Karpas-422 (cell line): ENCODE results near the gene PPP1CC. TPM values are rescaled to one million over a fixed set of nuclear protein-coding genes. Genes with fewer than 3 reads are reported as not detected.

ENCODE experiments used
- DNase-seq: peaks from one replicate; pipeline ENCODE4 v3.0.0-alpha.2; 2015
- H2AFZ ChIP-seq: fragments of 200-600 bp; sonication (generic); 2 replicates; pipeline ENCODE4 v1.6.1; 2014; ENCODE audit warnings: antibody characterized with exemption, low read length, mixed read lengths
- H3K27ac ChIP-seq: fragments of 200-600 bp; sonication (generic); 2 replicates; pipeline ENCODE4 v1.5.1; 2014; ENCODE audit warnings: mild to moderate bottlenecking, low read length, moderate library complexity
- H3K27me3 ChIP-seq: fragments of 200-600 bp; sonication (generic); 2 replicates; pipeline ENCODE4 v1.6.1; 2014; ENCODE audit warnings: low read length, mixed read lengths
- H3K36me3 ChIP-seq: fragments of 200-600 bp; sonication (generic); 2 replicates; pipeline ENCODE4 v1.6.1; 2014; ENCODE audit warnings: low read length, mixed read lengths; ENCODE audit not compliant: insufficient read depth
- H3K4me1 ChIP-seq: fragments of 200-600 bp; sonication (generic); 2 replicates; pipeline ENCODE4 v1.6.1; 2014; ENCODE audit warnings: mild to moderate bottlenecking, low read length, mixed read lengths
- H3K4me2 ChIP-seq: fragments of 200-600 bp; sonication (generic); 2 replicates; pipeline ENCODE4 v1.6.1; 2014; ENCODE audit warnings: low read length, low read depth, mild to moderate bottlenecking; ENCODE audit not compliant: poor library complexity, severe bottlenecking
- H3K4me3 ChIP-seq: fragments of 200-600 bp; sonication (generic); 2 replicates; pipeline ENCODE4 v1.5.1; 2014; ENCODE audit warnings: mild to moderate bottlenecking, antibody characterized with exemption, low read length, mixed read lengths
- H3K79me2 ChIP-seq: fragments of 200-600 bp; sonication (generic); 2 replicates; pipeline ENCODE4 v1.6.1; 2014; ENCODE audit warnings: mild to moderate bottlenecking, low read length, mixed read lengths
- H3K9ac ChIP-seq: fragments of 200-600 bp; sonication (generic); 2 replicates; pipeline ENCODE4 v1.6.0; 2014; ENCODE audit warnings: low read length
- H3K9me2 ChIP-seq: fragments of 200-600 bp; sonication (generic), shearing (Covaris generic); replicated peaks from 2 replicates; pipeline ENCODE4 v1.6.0; 2014; ENCODE audit warnings: mild to moderate bottlenecking, low read length, moderate library complexity; ENCODE audit not compliant: insufficient read depth
- H3K9me3 ChIP-seq: fragments of 300-700, 200-600 bp; sonication (generic); 2 replicates; pipeline ENCODE4 v1.6.1; 2014; ENCODE audit warnings: low read length, mixed read lengths
- H4K20me1 ChIP-seq: fragments of 200-600 bp; sonication (generic); 2 replicates; pipeline ENCODE4 v1.6.1; 2014; ENCODE audit warnings: mild to moderate bottlenecking, antibody characterized with exemption, low read length, low read depth; ENCODE audit not compliant: insufficient read depth
- total RNA-seq: library from RNA; depleted of rRNA; stranded (reverse); fragments of >200 nt; shearing (Covaris generic); gene quantifications from 2 replicates; pipeline ENCODE4 v1.2.3, GENCODE V29; 2014; ENCODE audit warnings: low replicate concordance

PPP1CC gene
- total RNA-seq, 1 experiment from 2014 or later = 248 TPM

GRCh38 chr12:110717037-110717436 lies 25.7 kb downstream of the PPP1CC start:
- H3K9ac ChIP-seq = no peak overlapping the region
- H3K27ac ChIP-seq = no peak overlapping the region
- no peaks in the 10 kb centered on the region for H3K9me3 ChIP-seq
- no peaks in the 10 kb centered on the region for H3K9me2 ChIP-seq
- no peaks in the 10 kb centered on the region; the same call in 1 of the 2 replicates for H4K20me1 ChIP-seq
- H3K4me3 ChIP-seq = no peak overlapping the region
- DNase-seq = no peak
- H3K79me2 ChIP-seq = 0 out of 2 replicates have a peak, but pooled peaks cover 8% of the 10 kb centered on the region
- peaks cover 40% of the 10 kb centered on the region; the same call in 1 of the 2 replicates for H3K36me3 ChIP-seq
- peaks cover 34% of the 10 kb centered on the region for H3K4me1 ChIP-seq
- H3K4me2 ChIP-seq = no peak overlapping the region
- H3K27me3 ChIP-seq = no peaks in the 10 kb centered on the region
- no peak overlapping the region for H2AFZ ChIP-seq

DNA sequence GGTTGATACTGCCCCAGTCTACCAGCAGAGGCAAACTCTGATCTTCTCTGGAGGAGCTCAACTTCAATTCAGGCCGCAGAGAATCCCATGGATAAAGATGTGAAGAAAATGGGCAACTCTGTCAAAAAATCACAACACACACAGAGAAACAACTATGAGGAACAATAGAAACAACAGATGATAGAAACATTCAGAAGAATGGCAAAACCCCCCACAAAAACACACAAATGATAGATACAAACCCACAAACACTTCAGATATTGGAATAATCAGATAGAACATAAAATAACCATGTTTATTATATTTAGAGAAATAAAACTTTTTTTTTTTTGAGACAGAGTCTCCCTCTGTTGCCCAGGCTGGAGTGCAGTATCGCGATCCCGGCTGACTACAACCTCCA lies 33.8 kb downstream of the PPP1CC start:
- no peaks in the 10 kb centered on the region for H3K9me2 ChIP-seq
- H3K9ac ChIP-seq = no peak overlapping the region
- no peaks in the 10 kb centered on the region for H3K79me2 ChIP-seq
- H3K27me3 ChIP-seq = no peaks in the 10 kb centered on the region
- no peak for DNase-seq
- H3K4me3 ChIP-seq = no peak overlapping the region
- no peaks in the 10 kb centered on the region for H3K9me3 ChIP-seq
- H3K4me2 ChIP-seq = no peak overlapping the region
- 0 out of 2 replicates have a peak, but pooled peaks cover 6% of the 10 kb centered on the region for H3K4me1 ChIP-seq
- no peak overlapping the region for H3K27ac ChIP-seq
- no peaks in the 10 kb centered on the region for H4K20me1 ChIP-seq
- H3K36me3 ChIP-seq = no peaks in the 10 kb centered on the region
- H2AFZ ChIP-seq = no peak overlapping the region

- Histone ChIP-seq H2AFZ (no peak overlapping the region), H4K20me1 (no peaks in the 10 kb centered on the region), H3K4me3 (no peak overlapping the region), H3K36me3 (no peaks in the 10 kb centered on the region), H3K27me3 (no peaks in the 10 kb centered on the region), H3K4me1 (0 out of 2 replicates have a peak, but pooled peaks cover 6% of the 10 kb centered on the region), H3K9ac (no peak overlapping the region), H3K9me2 (no peaks in the 10 kb centered on the region), H3K9me3 (no peaks in the 10 kb centered on the region), H3K4me2 (no peak overlapping the region), H3K27ac (no peak overlapping the region), H3K79me2 (no peaks in the 10 kb centered on the region)
- DNase-seq = no peak
Measured at GRCh38 chr12:110705309-110705708, 37.4 kb downstream of the PPP1CC start.

DNA sequence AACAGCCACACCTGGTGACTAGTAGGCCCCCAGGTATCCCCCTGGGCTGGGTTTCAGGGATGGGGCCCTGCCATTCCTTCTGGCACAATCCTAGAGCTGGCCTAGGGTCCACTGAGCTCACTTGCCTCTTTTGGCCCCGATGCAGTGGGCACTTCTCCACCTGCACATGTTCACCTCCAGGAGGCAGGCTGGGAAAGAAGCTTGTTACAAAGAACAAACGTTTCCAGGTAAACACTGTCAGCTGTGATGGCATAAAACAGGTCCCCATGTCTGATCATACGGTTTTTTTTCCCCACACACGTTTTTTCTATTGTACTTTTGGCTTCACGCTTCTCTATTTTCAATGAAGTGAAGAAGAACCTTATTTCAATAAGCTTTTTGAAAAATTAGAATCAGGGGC lies 37.9 kb downstream of the PPP1CC start:
- H3K36me3 ChIP-seq = no peaks in the 10 kb centered on the region
- DNase-seq = peak; percentile 55
- H3K27ac ChIP-seq = no peak overlapping the region
- H3K4me1 ChIP-seq = 0 out of 2 replicates have a peak, but pooled peaks cover 6% of the 10 kb centered on the region
- H3K9ac ChIP-seq = no peak overlapping the region
- H3K9me3 ChIP-seq = no peaks in the 10 kb centered on the region
- H3K4me2 ChIP-seq = no peak overlapping the region
- no peaks in the 10 kb centered on the region for H3K79me2 ChIP-seq
- no peaks in the 10 kb centered on the region for H3K27me3 ChIP-seq
- H2AFZ ChIP-seq = no peak overlapping the region
- H4K20me1 ChIP-seq = no peaks in the 10 kb centered on the region
- no peak overlapping the region for H3K4me3 ChIP-seq
- H3K9me2 ChIP-seq = no peaks in the 10 kb centered on the region

- Histone ChIP-seq H4K20me1 (no peaks in the 10 kb centered on the region), H3K9me2 (no peaks in the 10 kb centered on the region), H3K79me2 (no peaks in the 10 kb centered on the region), H3K9me3 (no peaks in the 10 kb centered on the region), H3K4me1 (0 out of 2 replicates have a peak, but pooled peaks cover 6% of the 10 kb centered on the region), H3K36me3 (no peaks in the 10 kb centered on the region), H3K27me3 (no peaks in the 10 kb centered on the region), H3K4me3 (no peak overlapping the region), H2AFZ (no peak overlapping the region), H3K9ac (no peak overlapping the region), H3K4me2 (no peak overlapping the region), H3K27ac (no peak overlapping the region)
- DNase-seq = no peak
Measured at GRCh38 chr12:110704231-110704630, 38.5 kb downstream of the PPP1CC start.

DNA sequence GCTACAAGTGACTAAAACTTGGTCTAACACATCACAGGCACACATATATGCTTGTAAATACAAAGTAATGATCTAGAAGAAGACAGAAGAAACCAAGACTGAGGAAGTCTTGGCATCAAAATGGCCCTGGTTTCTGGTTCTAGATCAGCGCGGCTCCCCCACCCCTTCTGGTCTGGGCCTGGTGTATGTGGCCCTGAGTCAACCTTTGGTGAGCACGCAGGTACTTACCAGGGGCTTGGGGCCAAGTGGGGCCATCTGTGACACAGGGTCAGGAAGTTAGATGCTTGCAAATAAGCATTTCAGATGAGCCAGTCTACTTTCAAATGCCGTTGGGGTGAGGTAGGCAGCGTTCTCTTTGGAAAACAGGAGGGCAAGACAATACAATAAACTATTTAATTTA lies 40.6 kb downstream of the PPP1CC start:
- H3K4me2 ChIP-seq = no peak overlapping the region
- H3K27ac ChIP-seq = no peak overlapping the region

DNA sequence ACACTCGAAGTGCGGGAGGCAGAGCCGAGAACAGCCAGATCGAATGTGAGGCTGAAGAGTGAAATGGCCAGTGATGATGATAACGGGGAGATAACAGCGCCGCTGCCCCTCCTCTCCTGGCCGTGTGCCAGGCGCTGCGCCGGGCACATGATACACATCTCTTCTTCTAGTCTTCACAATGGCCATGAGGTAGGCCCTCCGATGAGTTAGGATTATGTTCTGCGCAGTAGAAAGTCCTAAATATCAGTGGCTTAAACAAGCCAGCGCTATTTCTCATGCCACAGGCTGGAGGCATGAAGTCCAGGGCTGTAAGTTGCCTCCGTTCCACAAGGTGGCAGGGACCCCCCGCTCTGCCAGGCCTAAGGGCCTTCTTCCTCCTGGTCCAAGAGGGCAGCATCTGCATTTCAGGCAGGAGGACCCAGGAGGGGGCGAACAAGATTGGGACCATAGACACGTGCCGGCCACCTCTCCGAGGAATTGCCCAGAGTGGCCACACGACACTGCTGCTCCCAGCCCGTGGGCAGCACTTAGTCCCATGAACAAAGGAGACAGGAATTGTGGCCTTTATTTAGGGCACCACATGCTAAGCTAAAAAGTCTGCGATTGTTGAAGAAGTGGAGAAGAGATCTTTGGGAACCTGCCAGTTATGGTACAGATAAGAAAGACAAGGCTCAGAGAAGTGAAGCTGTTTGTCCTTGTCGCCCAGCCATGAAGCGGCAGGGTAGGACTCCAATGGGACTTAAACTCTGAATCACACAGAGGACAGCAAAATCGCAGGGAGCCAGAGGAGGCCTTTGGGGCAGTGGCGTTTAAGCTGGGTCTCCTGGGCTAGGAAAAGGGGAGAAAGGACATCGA lies 42.9 kb downstream of the PPP1CC start:
- peak; percentile 62 for DNase-seq
- H3K36me3 ChIP-seq = no peaks in the 10 kb centered on the region
- no peak overlapping the region for H3K9ac ChIP-seq
- H3K79me2 ChIP-seq = no peaks in the 10 kb centered on the region
- H3K4me2 ChIP-seq = no peak overlapping the region
- no peaks in the 10 kb centered on the region for H3K9me2 ChIP-seq
- H4K20me1 ChIP-seq = no peaks in the 10 kb centered on the region
- no peaks in the 10 kb centered on the region for H3K27me3 ChIP-seq
- peaks cover 7% of the 10 kb centered on the region for H3K4me1 ChIP-seq
- no peak overlapping the region for H2AFZ ChIP-seq
- no peaks in the 10 kb centered on the region for H3K9me3 ChIP-seq
- H3K27ac ChIP-seq = no peak overlapping the region
- no peak overlapping the region for H3K4me3 ChIP-seq

More for the DNA sequence above, 40.6 kb downstream of the PPP1CC start:
- H3K79me2 ChIP-seq = no peaks in the 10 kb centered on the region
- H4K20me1 ChIP-seq = no peaks in the 10 kb centered on the region
- peaks cover 7% of the 10 kb centered on the region for H3K4me1 ChIP-seq
- H3K9me2 ChIP-seq = no peaks in the 10 kb centered on the region
- H3K36me3 ChIP-seq = no peaks in the 10 kb centered on the region
- no peak for DNase-seq
- no peaks in the 10 kb centered on the region for H3K9me3 ChIP-seq
- no peaks in the 10 kb centered on the region for H3K27me3 ChIP-seq
- no peak overlapping the region for H2AFZ ChIP-seq
- no peak overlapping the region for H3K9ac ChIP-seq
- H3K4me3 ChIP-seq = no peak overlapping the region

GRCh38 chr12:110698171-110698902 lies 44.4 kb downstream of the PPP1CC start:
- H3K9me2 ChIP-seq = no peaks in the 10 kb centered on the region
- peaks cover 7% of the 10 kb centered on the region for H3K4me1 ChIP-seq
- no peak overlapping the region for H3K4me3 ChIP-seq
- H2AFZ ChIP-seq = peak overlapping the region; percentile 70
- no peaks in the 10 kb centered on the region for H3K27me3 ChIP-seq
- peak overlapping the region; percentile 47 for H3K9ac ChIP-seq
- no peaks in the 10 kb centered on the region for H3K79me2 ChIP-seq
- peak overlapping the region; percentile 14 for H3K4me2 ChIP-seq
- no peaks in the 10 kb centered on the region for H4K20me1 ChIP-seq
- H3K27ac ChIP-seq = no peak overlapping the region
- DNase-seq = peak; percentile 96
- no peaks in the 10 kb centered on the region for H3K36me3 ChIP-seq
- H3K9me3 ChIP-seq = no peaks in the 10 kb centered on the region
